Stimulated activated CD4-positive, alpha-beta T cell treated with anti-CD3 and anti-CD28 coated beads, Interleukin-4, amount 100 ng/mL, for 48 hours (primary cell): ENCODE measurements around the gene MASP1.

Experiments used
- DNase-seq, 2 donors: peaks; one replicate each; pipeline ENCODE4 v3.0.0-alpha.2; 2020; ENCODE audit warnings: low read depth in 2 of 2

The MASP1 gene, protein sequence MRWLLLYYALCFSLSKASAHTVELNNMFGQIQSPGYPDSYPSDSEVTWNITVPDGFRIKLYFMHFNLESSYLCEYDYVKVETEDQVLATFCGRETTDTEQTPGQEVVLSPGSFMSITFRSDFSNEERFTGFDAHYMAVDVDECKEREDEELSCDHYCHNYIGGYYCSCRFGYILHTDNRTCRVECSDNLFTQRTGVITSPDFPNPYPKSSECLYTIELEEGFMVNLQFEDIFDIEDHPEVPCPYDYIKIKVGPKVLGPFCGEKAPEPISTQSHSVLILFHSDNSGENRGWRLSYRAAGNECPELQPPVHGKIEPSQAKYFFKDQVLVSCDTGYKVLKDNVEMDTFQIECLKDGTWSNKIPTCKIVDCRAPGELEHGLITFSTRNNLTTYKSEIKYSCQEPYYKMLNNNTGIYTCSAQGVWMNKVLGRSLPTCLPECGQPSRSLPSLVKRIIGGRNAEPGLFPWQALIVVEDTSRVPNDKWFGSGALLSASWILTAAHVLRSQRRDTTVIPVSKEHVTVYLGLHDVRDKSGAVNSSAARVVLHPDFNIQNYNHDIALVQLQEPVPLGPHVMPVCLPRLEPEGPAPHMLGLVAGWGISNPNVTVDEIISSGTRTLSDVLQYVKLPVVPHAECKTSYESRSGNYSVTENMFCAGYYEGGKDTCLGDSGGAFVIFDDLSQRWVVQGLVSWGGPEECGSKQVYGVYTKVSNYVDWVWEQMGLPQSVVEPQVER

GRCh38 chr3:187291512-187292132 is at the start of gene MASP1:
MASP1 (minus strand) TSS chr3:187291737; CDS start chr3:187291632, 105 bp downstream.
- DNase-seq: no peak

GRCh38 chr3:187340578-187340977 is 49.0 kb upstream of the MASP1 start:
- no peak for DNase-seq

DNA sequence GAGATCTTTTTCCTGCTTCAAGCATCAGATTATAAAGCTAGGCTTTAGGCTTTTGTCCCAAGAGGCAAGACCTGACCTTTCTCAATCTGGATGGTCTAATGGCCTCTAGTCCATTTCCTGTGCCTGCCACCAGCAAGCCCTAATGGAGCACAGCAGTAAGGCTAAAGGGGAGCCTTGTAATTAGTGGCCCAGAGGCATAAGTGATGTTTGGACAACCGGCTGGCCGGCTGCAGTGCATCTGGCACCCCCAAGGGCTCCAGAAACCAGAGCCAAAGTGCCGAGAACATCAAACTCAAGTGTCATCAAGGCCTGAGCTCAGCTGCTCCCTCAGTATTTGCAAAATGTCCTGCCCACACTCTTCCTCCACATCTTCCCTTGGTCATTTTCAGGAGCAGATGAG is 44.8 kb upstream of the MASP1 start:
- DNase-seq: no peak

DNA sequence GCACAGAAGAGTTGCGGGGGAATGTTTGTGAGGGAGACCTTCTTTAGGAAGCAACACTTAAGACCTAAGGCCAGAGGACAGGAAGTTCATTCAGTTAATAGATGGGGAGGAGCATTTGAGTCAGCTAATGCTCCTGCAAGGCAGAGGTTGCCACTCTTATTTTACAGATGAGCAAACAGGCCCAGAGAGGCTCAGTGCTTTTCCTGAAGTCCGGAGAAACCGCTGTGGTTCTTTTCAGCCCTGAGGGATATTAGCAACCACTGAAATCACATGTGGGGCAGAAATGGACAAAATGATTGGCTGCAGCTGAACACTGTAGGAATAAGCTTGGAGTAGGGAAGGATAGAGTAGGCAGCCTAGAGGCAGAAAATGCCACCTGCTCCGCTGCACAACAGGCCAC is 43.4 kb upstream of the MASP1 start:
- DNase-seq: no peak

GRCh38 chr3:187328691-187329090 is 37.2 kb upstream of the MASP1 start:
- DNase-seq: no peak

- no peak for DNase-seq
These were observed 36.3 kb upstream of the MASP1 start for GRCh38 chr3:187327845-187328244.

DNA sequence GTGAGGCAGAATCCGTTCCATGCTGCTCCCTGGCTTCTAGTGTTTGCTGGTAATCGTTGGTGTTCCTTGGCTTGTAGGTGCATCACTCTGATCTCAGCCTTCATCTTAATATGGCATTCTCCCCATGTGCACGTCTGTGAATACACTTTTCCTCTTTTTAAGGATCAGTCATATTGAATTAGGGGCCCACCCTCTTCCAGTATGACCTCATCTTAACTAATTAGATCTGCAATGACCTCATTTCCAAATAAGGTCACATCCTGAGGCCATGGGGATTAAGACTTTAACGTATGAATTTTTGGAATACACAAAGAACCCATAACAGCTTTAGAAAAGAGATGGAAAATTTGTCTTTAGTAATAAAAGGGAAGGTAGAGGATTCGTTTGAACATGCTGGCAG is 34.1 kb upstream of the MASP1 start:
- DNase-seq: no peak

DNA sequence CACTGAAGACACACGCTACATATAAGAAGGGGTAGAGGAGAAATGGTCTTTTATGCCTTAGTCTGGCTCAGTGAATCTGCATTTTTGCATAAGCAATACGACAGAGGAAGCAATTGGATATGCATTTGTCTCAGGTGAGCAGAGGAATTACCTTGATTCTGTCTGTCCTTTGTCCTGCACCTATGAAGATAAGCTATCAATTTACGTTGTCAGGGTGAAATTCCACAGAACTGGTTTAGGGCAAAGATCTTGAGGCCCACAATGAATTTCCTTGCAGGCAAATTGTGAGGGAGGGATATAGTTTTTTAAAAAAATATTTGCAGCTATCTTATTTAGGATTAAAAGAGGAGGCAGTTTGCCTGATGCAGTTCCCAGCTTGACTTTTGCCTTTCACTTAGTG is 31.6 kb upstream of the MASP1 start:
- no peak for DNase-seq

DNA sequence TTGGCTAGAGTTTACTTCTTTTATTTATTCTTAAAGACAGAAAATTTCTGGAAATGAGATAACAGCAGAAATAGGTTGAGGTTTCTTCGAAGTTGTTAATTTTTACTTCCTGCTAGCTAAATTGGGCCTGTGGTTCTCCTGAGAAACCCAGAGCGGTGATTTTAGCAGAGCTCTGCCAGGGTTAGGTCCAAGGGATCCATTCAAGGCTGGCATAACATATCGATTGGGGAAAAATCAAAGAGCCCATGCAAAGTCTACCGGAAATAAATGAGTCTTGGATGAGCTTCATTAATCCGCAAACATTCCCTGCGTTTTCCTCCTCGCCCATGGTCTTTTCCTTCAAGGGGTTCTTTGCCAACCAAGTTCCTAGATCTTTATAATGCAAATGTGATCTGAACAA is 30.8 kb upstream of the MASP1 start:
- no peak for DNase-seq

DNA sequence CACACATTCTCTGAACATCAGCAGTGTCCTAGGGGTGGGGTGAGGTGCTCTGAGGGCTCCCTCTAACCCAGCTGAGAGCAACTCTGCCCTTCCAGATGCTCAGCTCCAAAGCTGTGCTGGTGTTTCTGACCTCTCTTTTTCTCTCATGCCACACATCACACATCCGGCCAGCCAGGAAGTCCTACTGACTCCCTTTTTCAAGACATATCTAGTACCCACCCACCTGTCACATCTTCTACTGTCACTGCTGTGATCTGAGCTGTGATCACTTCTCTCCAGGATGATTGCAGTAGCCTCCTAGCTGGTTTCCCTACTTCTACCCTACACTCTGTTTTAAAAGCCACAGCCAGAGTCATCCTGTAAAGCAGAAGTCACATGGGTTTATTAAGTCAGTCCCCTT is 30.2 kb upstream of the MASP1 start:
- DNase-seq: no peak

DNA sequence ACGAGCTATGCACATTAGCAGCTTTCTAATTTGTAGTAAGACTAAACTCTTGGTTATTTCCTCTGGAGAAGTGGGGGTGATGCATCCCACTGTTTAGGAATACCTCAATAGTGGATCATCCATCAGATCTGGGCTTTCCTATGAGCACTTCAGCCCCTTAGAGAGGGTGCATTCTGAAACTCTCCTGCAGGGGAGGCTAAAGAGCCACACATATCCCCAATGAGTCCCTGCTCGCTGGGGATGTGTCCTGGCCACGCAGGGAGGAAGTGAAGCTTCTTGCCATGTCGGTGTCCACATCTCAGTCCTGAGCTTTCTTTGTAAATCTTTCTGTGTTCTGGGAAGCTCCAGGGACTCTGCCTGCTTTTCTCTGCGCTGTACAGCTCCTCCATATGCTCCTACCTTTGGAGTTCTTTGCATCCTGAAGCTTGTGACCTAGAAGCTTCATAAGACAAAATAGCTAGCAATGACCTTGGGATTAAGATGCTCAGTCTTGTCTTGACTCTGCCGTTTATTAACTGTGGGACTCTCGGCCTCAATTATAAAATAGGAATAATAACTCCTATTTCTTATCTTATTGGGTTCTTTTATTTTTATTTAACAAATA is 28.3 kb upstream of the MASP1 start:
- peak; percentile 52 to 54 for DNase-seq

- DNase-seq: peak in 1 of 2 donors; percentile 21
These were observed 27.5 kb upstream of the MASP1 start for GRCh38 chr3:187318819-187319616.

- DNase-seq: no peak
These were observed 24.3 kb upstream of the MASP1 start for GRCh38 chr3:187315872-187316271.

DNA sequence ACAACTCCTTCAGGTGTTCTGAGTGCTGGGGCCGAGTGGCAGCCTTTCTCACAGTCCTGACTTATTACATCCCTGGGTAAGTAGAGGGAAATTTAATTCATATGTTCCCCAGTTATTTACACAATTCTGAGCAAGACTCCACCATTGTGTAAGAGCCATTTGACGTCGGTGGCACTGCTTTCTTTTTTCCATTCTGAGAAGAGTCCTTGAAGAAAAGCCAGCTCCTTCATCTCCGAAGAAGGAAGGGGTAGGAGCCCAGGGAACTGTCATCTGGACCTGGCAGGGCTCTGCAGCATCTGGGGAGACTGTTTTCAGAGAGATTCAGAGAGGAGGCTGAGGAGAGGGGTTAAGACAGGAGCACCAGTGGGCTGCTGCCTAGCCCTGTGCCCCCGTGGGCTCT is 22.6 kb upstream of the MASP1 start:
- no peak for DNase-seq

- no peak for DNase-seq
These were observed 19.5 kb upstream of the MASP1 start for GRCh38 chr3:187310954-187311470.

GRCh38 chr3:187310226-187310625 is 18.7 kb upstream of the MASP1 start:
- no peak for DNase-seq

GRCh38 chr3:187305881-187306280 is 14.3 kb upstream of the MASP1 start:
- DNase-seq: no peak

DNA sequence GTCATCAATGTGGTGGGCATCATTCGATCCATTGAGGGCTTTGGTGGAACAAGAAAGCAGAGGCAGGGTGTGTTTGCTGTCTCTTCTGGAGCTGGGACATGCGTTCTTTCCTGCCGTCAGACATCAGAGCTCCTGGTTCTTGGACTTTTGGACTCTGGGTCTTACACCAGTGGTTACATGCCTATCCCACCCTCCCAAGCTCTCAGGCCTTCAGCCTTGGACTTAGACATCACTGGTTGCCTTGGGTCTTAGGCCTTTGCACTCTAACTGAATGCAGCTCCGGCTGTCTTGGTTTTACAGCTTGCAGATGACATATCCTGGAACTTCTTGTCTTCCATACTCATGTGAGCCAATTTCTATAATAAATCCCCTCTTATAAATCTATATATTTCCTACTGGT is 8.1 kb upstream of the MASP1 start:
- DNase-seq: no peak

DNA sequence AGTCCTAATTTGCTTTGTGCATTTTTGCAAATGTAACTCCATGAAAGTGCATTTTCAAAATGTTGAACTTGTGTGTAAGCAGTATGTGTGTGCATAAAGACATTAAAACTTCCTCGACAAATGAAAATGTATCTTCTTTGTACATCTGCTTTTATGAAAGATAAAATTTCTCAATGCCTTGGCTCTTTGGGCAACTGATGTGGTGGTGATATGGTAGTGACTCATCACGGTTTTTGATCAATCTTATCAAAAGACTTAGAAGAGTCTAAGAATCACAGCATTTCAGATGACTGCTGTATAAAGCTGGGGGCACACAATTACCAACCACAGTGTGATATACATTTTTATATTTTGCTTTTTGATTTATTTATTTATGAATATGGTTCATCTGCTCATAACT is 5.4 kb upstream of the MASP1 start:
- no peak for DNase-seq

- no peak for DNase-seq
These were observed 4.5 kb upstream of the MASP1 start for GRCh38 chr3:187296058-187296457.

DNA sequence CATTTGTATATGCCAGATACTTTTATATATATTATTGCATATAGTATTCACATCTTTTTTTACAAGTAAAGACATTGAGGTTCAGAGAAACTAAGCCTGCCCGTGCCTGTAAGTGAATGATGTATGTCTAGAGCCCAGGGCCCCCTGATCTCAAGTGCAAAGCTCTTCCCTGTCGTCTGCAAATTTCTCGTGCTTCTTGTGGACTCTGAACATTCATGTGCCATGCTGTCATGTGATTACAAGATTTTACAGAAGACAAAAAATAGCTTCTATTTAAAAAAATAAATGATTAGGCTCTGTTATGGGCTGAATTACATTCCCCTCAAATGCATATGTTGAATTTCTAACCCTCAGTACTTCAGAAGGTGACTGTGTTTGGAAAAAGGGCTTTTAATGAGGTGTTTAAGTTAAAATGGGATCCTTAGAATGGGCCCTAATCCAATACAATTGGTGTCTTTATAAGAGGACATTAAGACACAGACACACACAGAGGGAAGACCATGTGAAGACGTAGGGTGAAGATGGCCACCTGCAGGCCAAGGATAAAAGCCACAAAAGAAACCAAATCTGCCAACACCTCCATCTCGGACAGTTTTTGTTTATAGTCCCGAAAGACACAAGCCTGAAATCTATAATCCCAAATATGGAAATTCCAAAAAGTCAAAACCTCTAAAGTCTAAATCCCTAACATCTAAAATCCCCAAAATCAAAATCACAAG is 3.9 kb upstream of the MASP1 start:
- DNase-seq: no peak
